HT1080 (cell line): ENCODE results near the gene TBL1X. TPM values are rescaled to one million over a fixed set of nuclear protein-coding genes. Genes with fewer than 3 reads are reported as not detected.

Experiments used
- DNase-seq: peaks from one replicate; pipeline ENCODE4 v3.0.0-alpha.2; 2015; ENCODE audit warnings: low read depth
- total RNA-seq: library from RNA; depleted of rRNA; stranded (reverse); fragments of >200 nt; shearing (Covaris generic); gene quantifications from 2 replicates; pipeline ENCODE4 v1.2.3, GENCODE V29; 2014

TBL1X gene
- total RNA-seq, 1 experiment from 2014 or later: 33.5 TPM

DNA sequence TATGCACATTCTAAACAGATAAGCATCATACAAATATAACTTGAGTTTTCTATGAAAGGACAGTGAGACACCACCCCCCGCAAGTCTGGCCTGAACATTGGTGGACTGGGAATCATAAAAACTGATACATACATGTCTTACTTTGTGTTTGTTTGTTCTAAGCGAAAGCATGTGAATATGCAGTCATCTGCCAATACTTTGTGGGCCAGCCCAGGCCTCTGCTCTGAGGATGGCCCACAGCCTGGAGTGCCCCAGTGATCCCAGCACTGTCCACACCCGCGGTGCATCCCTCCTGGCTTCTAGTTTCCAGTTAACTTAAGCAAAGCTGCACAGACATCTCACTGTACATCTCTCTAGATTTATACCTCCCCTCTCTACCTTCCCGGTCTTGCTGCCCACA lies 154.3 kb downstream of the TBL1X start:
- no peak for DNase-seq

DNA sequence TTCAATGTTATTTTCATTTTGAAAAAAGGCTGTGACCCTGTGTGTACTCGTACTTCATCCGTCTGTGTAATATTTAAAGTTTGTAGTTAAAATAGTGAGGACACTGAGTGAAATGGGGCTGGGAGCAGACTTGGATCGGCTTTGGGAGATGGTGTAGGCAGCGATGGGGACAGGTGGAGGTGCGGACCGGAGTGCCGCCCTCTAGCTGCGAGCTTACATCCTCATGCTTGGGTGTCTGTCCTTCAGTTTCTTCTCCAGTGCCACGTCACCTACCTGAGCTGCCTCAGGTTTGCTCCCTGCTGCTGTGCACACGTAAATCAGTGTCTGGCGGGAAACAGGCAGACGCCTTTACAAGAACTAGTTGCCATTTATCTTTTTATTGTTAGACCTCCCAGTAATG lies 154.7 kb downstream of the TBL1X start:
- no peak for DNase-seq

DNA sequence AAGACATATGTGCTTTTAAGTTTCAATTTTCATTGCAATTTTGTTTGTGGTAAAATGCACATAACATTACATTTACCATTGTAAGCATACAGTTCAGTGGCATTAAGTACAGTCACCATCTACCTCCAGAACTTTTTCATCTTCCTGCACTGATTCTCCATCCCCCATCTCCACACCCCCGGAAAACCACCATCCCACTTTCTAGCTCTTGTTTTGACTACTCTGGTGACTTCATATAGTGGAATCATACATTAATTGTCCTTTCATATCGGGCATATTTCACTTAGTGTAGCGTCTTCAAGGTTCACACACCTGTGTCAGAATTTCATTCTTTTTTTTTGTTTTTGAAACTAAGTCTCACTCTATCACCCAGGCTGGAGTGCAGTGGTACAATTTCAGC lies 157.3 kb downstream of the TBL1X start:
- DNase-seq: no peak

GRCh38 chrX:9626379-9626778 lies 161.5 kb downstream of the TBL1X start:
- no peak for DNase-seq

- DNase-seq: no peak
These were observed 163.1 kb downstream of the TBL1X start for GRCh38 chrX:9627922-9628321.

- DNase-seq: no peak
These were observed 164.1 kb downstream of the TBL1X start for GRCh38 chrX:9628779-9629493.

- no peak for DNase-seq
These were observed 169.7 kb downstream of the TBL1X start for GRCh38 chrX:9634551-9634950.

DNA sequence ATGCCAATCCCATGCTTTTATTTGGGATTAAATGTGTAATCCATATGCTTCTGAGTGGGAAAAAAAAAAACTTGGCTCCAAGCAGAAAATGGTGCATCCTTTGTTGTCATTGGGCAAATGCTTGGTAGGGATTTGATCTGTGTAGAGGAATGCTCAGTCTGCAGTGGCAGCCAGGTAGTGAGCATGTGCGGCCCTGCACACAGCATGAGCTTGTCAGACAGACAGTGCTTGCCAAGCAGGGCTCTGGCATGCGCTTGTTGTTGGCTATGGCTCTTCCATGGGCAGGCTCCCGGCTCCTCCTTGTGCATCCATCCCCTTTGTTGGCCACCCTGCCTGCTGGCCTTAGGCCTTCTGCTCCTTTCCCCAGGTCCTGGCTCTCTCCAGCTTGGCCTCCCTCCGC lies 170.5 kb downstream of the TBL1X start:
- DNase-seq: no peak

DNA sequence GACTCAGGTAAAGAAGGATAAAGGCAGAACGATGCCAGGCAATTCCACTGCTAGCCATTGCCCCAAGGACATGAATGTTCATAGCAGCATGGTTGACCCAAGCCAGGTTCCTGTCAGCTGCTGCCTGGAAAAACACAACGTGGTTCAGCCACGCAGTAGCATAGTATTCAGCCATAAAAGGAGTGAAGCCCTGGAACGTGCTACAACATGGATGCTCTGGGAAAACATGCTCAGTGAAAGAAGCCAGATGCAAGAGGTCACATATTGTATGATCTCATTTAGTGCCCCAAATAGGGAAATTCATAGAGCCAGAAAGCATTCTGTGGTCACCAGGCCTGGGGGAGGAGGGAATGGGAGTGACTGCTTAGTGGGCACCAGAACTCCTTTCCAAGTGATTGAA lies 170.9 kb downstream of the TBL1X start:
- no peak for DNase-seq

GRCh38 chrX:9638871-9639270 lies 174.0 kb downstream of the TBL1X start:
- DNase-seq: no peak

- DNase-seq: no peak
These were observed 177.6 kb downstream of the TBL1X start for GRCh38 chrX:9642270-9642995.

DNA sequence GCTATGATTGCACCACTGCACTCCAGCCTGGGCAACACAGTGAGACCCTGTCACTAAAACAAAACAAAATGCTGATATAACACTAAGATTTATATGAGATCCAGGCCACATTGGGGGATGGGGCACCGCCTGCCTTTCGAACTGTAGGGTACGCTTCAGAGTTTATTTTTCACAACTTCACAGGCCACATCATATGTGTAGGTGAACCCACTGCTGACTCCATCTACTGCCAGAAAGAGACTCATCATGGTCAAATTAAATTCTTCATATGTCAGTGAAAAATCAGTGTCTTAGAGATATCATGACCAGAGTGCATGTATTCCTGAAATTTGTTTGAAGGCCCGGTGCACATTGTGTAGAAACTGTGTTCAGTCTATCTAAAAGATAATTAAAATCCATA lies 178.9 kb downstream of the TBL1X start:
- DNase-seq: no peak

DNA sequence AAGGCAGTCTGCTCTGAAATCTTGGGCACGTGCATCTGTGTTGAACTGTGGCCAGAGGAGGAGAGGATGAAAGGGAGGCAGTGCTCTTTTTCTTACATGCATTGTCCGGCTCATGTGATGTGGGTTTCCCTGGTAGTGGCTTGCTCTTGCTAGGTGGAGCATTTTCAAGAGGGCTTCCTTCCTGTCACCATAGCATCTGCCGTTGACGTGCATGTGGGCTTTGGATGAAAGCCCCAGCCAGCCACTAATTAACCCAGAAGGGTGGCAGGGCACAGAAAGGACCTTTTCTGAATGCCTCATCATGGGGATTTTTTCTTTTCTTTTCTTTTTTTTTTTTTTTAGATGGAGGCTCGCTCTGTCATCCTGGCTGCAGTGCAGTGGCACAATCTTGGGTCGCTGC lies 179.5 kb downstream of the TBL1X start:
- DNase-seq: no peak

DNA sequence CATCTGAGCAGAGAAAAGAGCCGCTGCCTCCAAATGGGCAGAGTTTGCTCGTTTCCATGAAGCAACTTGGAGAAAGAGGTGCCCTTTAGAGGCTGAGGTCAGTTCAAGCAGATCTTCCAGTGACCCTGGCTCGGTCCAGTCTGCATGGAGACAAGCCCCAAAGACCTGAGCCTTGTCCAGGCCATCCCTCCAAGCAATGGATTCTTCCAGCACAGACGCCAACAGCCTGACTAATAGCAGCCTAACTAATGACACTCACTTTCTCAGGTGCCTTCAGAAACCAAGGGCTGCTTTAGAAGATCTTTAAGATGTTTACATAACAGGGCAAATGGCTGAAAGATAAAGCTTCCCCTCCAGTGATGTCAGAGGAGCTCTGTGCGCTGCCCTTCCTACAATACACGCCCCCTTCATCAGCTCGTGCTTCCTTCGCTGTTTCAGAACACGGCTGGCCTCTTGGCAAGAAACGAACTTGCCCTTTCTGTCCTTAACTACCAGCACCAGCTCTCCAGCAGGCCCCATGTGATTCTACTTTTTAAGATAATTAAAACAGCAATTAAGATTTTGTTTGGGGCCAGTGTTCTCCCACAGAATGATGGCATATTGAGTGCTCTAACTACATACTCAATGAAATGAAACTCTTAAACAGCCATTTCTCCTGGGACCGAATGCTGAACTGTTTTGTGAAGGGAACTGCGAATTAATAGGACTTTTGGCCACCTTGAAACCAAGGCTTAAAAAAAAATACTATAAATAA lies 181.8 kb downstream of the TBL1X start:
- no peak for DNase-seq

DNA sequence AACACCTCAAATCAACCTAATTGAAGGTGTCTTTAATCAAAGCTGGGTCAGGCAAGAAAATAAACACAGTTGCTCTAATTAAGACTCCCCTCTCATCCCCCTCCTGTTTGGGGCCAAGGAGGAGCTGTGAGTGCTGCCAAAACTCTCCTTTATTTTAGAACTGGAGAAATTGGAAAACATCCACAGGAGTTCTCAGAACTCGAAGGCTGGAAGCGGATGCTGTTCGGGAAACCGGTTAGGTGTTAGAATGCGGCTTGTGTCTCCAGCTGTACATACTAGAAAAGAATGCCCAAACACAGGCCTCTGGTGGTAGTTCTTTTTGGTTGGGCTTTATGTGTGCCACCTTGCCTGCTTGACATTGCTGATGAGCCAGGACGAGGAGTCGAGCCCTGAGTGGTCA lies 182.6 kb downstream of the TBL1X start:
- no peak for DNase-seq

DNA sequence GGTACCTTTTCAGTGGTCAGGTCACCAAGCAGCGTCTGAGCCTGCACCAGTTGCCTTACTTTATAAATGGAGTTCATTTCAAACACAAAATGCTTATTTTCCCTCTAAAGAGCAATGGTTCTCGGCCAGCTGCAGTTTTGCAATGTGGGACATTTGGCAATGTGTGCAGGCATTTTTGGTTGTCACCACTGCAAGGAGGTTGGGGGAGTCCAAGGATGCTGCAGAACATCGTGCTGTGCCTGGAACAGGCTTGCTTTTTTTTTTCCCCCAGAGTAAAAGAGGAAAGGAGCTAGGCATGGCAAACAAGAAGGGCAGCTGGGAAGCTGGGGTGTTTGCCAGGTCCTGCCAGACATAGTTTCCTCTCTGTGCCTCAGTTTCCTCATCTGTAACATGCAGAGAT lies 185.2 kb downstream of the TBL1X start:
- no peak for DNase-seq

DNA sequence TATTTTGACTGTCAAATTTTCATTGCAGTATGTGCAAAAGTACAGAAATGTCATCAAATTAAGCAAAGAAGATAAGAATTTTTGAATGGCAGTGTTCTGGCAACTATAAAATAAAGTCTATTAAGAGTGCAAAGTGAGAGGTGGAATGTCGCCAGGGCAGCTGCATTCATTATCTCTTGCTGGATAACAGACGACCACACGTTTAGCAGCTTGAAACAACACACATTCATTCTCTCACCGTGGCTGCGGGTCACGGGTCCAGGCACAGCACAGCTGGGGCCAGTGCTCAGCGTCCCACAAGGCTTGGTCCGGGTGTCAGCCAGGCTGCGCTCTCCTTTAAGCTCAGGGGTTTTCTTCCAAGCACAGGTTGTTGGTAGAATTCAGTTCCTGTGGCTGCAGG lies 186.9 kb downstream of the TBL1X start:
- DNase-seq: no peak

- no peak for DNase-seq
These were observed 190.1 kb downstream of the TBL1X start for GRCh38 chrX:9654929-9655328.

DNA sequence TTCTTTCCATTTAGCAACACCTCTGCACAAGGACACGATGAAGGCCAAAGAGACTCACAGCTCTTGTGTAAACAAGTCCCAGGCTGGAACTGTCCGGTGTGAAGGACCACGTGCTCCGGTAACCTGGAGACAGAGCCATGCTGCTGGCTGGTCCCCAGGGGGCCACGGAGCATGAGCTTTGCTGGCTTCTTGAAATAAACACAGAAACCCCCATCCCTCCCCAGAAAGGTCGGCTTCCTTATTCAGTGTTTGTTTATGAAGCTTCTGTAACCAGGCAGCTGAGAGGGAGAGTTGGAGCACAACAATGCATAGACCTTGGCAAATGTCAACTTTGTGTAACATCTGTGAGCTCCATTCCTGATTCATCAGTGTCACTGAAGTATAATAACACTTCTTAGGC lies 191.4 kb downstream of the TBL1X start:
- DNase-seq: no peak

GRCh38 chrX:9656871-9657270 lies 192.0 kb downstream of the TBL1X start:
- no peak for DNase-seq

GRCh38 chrX:9657590-9658256 lies 192.9 kb downstream of the TBL1X start:
- DNase-seq: no peak

DNA sequence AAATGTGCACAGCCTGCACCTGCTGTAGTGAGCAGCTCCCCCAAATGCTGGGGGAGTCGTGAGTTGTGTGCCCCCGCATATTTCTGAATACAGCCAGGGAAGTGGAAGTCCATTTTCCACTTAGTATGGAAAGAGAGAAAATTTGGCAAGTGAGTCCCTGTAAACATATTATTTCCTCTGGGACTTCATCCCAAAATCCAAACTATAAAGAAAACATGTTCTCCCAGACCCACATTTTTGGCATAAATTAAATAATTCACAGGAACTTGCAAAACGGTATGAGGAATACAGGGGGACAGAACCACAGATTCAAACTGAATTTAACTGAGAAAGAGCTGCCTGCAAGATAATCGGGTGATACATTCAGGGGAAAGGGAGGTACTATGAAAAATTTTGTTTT lies 193.6 kb downstream of the TBL1X start:
- no peak for DNase-seq
